Calu3 (cell line): ENCODE data around the gene SH3BP4. TPM values are rescaled to one million over a fixed set of nuclear protein-coding genes. Genes with fewer than 3 reads are reported as not detected.

Experiments used
- BruUV-seq: library from RNA; stranded (reverse); fragments of 400-500 nt; replicated peaks from 2 replicates; lab custom pipeline; 2021; lab: Mats Ljungman, UMichigan
- CTCF ChIA-PET: fragments of 300-600 bp; sonication (Branson Sonifier 250); formaldehyde crosslinking; loops from one replicate; lab custom pipeline; 2022; ENCODE audit warnings: antibody characterized with exemption; lab: Charles Lee
- DNase-seq: peaks from one replicate; pipeline ENCODE4 v3.0.0; 2022
- H3K27ac Mint-ChIP-seq: one replicate; pipeline ENCODE4 v1.8.0; 2022; ENCODE audit warnings: mixed read lengths; ENCODE audit not compliant: unreplicated experiment
- H3K27me3 Mint-ChIP-seq: one replicate; pipeline ENCODE4 v1.8.0; 2022; ENCODE audit warnings: mixed read lengths; ENCODE audit not compliant: unreplicated experiment
- H3K36me3 Mint-ChIP-seq: one replicate; pipeline ENCODE4 v1.8.0; 2022; ENCODE audit warnings: mild to moderate bottlenecking, moderate library complexity, mixed read lengths; ENCODE audit not compliant: insufficient read depth, unreplicated experiment
- H3K4me1 Mint-ChIP-seq: one replicate; pipeline ENCODE4 v1.8.0; 2022; ENCODE audit warnings: mild to moderate bottlenecking, low read depth, mixed read lengths; ENCODE audit not compliant: unreplicated experiment
- H3K4me3 Mint-ChIP-seq: one replicate; pipeline ENCODE4 v1.8.0; 2022; ENCODE audit warnings: mild to moderate bottlenecking, low read depth, moderate library complexity, mixed read lengths; ENCODE audit not compliant: unreplicated experiment
- H3K9me3 Mint-ChIP-seq: one replicate; pipeline ENCODE4 v1.8.0; 2022; ENCODE audit warnings: low read depth, mixed read lengths; ENCODE audit not compliant: unreplicated experiment
- CTCF ChIP-seq: fragments of 200-600 bp; IDR thresholded peaks from one replicate; pipeline ENCODE4 v1.8.0; 2022; ENCODE audit warnings: antibody characterized with exemption; ENCODE audit not compliant: unreplicated experiment
- intact Hi-C: fragments of 100-400 bp; cut with micrococcal nuclease; formaldehyde crosslinking; loops from one replicate; pipeline ENCODE4 v1.10.0; 2022; ENCODE audit not compliant: unreplicated experiment
- total RNA-seq: library from RNA; stranded (reverse); gene quantifications from 2 replicates; pipeline ENCODE4 v1.2.3, GENCODE V29; 2022

The SH3BP4 gene
- total RNA-seq, 1 experiment from 2014 or later: 36.9 TPM

DNA sequence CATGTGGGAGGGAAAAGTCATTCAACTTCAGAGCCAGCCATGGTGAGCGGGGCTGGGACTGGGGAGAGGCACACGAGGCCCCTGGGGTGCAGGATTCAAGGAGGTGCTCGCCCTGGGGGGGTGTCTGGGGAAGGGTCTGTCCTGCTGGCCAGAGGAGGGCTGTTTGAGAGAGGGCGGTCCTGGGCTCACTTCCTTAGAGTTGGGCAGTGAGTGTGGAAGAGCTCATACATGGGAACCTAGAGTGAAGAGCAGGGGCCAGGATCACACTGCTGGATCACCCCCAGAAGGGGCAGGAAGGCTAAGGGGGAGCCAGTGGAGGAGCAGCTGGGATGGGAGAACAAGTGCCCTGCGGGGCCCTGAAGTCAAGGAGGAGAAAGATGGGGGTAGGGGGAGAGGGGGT, 6.5 kb downstream of the SH3BP4 start:
- no peak overlapping the region for H3K27ac Mint-ChIP-seq
- H3K9me3 Mint-ChIP-seq: no peaks in the 10 kb centered on the region
- peaks cover 24% of the 10 kb centered on the region for H3K4me1 Mint-ChIP-seq
- no peaks in the 10 kb centered on the region for H3K27me3 Mint-ChIP-seq
- no peak overlapping the region for H3K4me3 Mint-ChIP-seq
- no TSS peak for BruUV-seq
- no peak for TF ChIP-seq CTCF
- DNase-seq: no peak
- CTCF ChIA-PET: no interaction called here
- peaks cover 7% of the 10 kb centered on the region for H3K36me3 Mint-ChIP-seq
- intact Hi-C loops: no loop called here

DNA sequence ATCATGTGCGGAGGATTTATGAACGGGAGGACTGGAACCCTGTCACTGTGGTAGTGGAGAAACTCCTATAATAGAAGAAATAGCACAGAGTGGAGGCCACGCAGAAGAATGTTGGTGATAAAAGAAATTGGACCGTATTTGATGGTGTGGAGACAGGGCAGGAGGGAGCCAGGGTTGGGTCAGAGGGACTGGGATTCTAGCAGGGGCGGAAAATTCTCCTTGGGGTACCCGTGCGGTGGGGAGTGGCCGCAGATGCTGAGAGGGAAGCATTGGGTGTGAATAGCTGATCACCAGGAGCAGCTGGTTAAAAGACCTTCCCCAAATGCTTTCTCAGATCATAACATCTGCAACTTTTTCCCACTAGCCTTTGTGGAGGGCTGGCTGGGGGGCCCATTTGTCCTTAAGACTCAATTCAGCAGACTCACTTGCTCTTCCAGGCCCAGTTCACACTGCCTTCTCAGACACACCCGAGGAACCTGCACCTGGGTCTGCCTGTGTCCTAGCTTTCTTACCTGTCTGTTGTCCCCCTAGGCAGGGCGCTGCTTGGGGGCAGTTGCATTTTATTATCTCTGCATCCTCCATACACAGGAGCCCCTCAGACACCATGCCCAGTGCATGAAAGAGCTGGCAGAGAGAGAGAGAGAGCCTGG, 7.1 kb downstream of the SH3BP4 start:
- H3K9me3 Mint-ChIP-seq: no peaks in the 10 kb centered on the region
- H3K27ac Mint-ChIP-seq: no peak overlapping the region
- no peak overlapping the region for H3K4me3 Mint-ChIP-seq
- peaks cover 19% of the 10 kb centered on the region for H3K4me1 Mint-ChIP-seq
- peaks cover 3% of the 10 kb centered on the region for H3K36me3 Mint-ChIP-seq
- intact Hi-C loops: no loop called here
- TF ChIP-seq CTCF: no peak
- BruUV-seq: no TSS peak
- no peak for DNase-seq
- CTCF ChIA-PET: no interaction called here
- no peaks in the 10 kb centered on the region for H3K27me3 Mint-ChIP-seq

DNA sequence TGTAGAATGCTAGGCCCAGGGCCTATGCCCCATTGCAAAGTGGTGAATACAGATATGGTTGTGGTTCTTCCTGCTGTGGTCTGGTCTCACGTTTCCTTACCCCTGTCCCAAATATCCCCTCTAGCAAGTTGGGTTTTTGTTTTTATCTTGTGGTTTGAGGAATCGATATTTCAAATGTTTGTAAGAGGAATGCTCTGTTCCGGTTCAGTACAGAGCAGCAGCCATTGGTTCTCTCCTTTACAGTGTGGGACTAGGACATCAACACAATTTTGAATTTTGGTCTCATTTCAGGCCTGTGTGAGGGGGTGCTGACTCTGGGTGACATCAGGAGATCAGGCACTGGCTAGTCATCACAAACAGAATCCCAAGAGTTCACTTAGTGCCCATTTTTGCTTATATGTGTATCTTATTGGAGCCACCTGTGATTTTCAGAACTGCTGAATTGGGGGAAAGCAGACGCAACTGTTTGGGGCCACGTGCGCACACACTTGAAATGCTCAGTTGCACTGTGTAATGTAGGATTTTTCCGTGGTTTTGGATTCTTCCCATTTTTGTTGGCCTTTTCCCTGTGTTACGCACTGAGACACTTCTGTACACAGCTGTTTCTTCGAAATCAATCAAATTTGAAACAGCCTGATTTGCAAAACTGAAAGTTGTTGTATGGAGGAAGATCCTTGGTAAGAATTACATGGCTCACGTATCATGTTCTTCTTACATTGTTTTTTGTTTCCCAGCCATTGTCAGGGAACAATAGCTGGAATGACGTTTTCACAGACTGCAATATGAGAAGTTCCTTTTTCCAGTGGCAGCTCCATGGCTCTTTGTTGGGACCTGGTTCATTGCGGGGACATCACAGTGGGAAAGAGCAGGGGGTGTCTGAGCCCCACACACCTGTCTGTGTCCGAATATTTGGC, 8.6 kb downstream of the SH3BP4 start:
- Mint-ChIP-seq H3K36me3 (no peaks in the 10 kb centered on the region), H3K4me3 (no peak overlapping the region), H3K27ac (no peak overlapping the region), H3K9me3 (no peaks in the 10 kb centered on the region), H3K27me3 (no peaks in the 10 kb centered on the region), H3K4me1 (peaks cover 18% of the 10 kb centered on the region)
- CTCF ChIA-PET: interaction anchor here (0.6 kb wide), 1 partner anchor 9 kb away, joined by 3 read pairs; the partner anchor contains the start of gene SH3BP4
- no TSS peak for BruUV-seq
- no peak for DNase-seq
- no peak for TF ChIP-seq CTCF
- intact Hi-C loops: loop anchor here (5.0 kb wide), 1 partner anchor 67 kb away; no protein-coding TSS in a partner anchor

DNA sequence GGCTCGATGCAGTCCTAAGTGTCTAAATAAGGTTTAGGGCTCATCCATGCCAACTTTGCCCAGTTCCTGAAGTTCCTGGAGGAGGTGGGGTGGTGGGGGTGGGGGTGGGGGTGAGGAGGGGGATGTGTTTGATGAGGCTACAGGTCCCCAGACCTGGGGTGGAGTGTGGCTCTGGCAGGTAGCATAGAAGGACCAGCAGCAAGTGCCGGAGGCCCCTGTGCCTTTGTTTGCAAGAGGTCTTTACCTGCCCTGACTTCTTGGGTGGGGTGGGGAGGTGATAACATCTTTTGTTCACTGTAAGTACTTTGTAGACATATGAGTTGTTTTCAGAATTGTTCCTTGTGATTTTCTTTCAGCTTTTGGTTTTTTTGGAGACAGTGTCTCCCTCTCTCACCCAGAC, 10.0 kb downstream of the SH3BP4 start:
- Mint-ChIP-seq H3K36me3 (no peaks in the 10 kb centered on the region), H3K27me3 (no peaks in the 10 kb centered on the region), H3K27ac (no peak overlapping the region), H3K4me3 (no peak overlapping the region), H3K9me3 (no peaks in the 10 kb centered on the region), H3K4me1 (peaks cover 9% of the 10 kb centered on the region)
- DNase-seq: no peak
- no TSS peak for BruUV-seq
- no peak for TF ChIP-seq CTCF
- CTCF ChIA-PET: no interaction called here
- intact Hi-C loops: loop anchor here (5.0 kb wide), 1 partner anchor 66 kb away; no protein-coding TSS in a partner anchor
